LNCaP clone FGC (cell line): Measurements from ENCODE around the gene PKD1L1.
"Not testable (repeated sequence)": the region's sequence is repeated elsewhere in the genome, so short reads cannot be mapped to it uniquely, and the experiment has no call there.

Experiments
- DNase-seq: peaks from one replicate; pipeline ENCODE4 v3.0.0-alpha.2; 2011; ENCODE audit warnings: low read depth
- H3K4me3 ChIP-seq: 2 replicates; pipeline ENCODE4 v1.5.1; 2011; ENCODE audit warnings: mild to moderate bottlenecking, low read depth, low read length, control low read depth
- CTCF ChIP-seq: IDR thresholded peaks from 2 replicates; pipeline ENCODE4 v1.5.1; 2012; ENCODE audit warnings: mild to moderate bottlenecking; ENCODE audit not compliant: control insufficient read depth, insufficient read depth; ENCODE audit errors: extremely low read depth

PKD1L1 gene

DNA sequence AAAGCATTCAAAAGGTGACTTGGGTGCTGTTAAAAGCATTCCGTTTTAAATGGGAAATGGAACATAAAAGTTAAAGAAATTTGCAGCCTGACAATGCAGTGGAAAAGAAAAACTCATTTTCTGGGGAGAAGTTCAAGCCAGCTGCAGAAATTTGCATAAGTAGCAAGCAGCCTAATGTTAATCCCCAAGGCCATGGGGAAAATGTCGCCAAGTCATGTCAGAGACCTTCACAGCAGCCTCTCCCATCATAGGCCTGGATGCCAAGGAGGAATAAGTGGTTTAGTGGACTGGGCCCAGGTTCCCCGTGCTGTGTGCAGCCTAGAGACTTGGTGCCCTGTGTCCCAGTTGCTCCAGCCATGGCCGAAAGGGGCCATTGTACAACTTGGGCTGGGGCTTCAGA lies 154.2 kb downstream of the PKD1L1 start:
- TF ChIP-seq CTCF, result no peak
- no peak for DNase-seq
- H3K4me3 ChIP-seq, result no peak overlapping the region

DNA sequence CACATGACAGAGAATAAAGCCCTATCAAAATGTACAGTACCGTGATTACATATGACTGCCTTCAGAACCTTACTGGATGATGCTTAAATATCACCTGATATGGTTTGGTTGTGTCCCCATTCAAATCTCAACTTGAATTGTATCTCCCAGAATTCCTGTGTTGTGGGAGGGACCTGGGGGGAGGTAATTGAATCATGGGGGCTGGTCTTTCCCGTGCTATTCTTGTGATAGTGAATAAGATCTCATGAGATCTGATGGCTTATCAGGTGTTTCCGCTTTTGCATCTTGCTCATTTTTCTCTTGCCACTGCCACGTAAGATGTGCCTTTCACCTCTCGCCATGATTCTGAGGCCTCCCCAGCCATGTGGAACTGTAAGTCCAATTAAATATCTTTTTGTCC lies 155.1 kb downstream of the PKD1L1 start:
- not testable (repeated sequence) for DNase-seq, H3K4me3 ChIP-seq

GRCh38 chr7:47792521-47793121 lies 155.6 kb downstream of the PKD1L1 start:
- H3K4me3 ChIP-seq, result no peak overlapping the region
- peak; percentile 68 for TF ChIP-seq CTCF
- no peak for DNase-seq

- no peak for DNase-seq
- TF ChIP-seq CTCF, result no peak
- no peak overlapping the region for H3K4me3 ChIP-seq
These were observed 156.6 kb downstream of the PKD1L1 start for GRCh38 chr7:47791682-47792081.

DNA sequence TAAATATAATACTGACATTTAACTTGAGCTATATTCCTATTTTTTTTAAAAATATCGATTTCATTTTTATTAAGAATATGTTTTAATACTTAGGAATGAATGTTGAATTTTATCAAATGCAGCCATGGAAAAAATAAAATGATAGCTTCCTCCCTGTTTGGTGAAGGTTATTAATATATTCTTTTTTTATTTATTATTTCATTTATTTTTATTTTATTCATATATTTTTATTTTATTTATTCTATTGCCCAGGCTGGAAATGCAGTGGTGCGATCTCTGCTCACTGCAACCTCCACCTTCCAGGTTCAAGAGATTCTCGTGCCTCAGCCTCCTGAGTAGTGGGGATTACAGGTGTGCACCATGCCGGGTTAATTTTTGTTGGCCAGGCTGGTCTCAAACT lies 160.2 kb downstream of the PKD1L1 start:
- H3K4me3 ChIP-seq, result no peak overlapping the region
- no peak for TF ChIP-seq CTCF
- no peak for DNase-seq

DNA sequence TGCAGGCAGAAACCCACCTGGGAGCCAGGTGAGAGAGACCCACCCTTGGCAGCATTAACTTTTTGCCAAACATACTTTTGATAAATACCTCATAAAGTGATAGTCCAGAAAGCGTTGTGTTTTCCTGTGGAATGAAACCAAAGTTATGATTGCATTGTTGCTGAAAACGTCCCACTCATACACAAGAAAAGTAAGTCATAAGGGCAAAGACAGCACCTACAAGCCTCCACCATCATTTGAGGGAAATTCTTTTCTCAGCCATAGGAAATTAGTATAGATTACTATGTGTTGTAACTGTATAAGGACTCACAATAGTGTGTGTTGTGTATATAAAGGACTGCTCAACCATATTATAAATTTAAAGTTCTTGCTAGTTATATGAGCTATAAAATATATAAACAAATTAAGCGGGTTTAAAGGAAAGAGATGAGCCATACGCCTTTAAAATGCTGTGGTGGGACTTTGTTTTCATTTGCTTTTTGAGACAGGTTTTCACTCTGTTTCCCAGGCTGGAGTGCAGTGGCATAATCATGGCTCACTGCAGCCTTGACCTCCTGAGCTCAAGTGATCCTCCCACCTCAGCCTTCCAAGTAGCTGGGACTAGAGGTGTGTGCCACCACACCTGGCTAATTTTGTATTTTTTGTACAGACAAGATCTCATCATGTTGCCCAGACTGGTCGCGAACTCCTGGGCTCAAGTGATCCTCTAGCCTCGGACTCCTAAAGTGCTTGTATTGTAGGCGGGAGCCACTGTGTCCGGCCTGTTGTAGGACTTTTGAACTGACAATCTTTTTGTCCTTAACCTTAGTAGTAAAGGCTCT lies 160.8 kb downstream of the PKD1L1 start:
- no peak for TF ChIP-seq CTCF
- no peak overlapping the region for H3K4me3 ChIP-seq
- no peak for DNase-seq

DNA sequence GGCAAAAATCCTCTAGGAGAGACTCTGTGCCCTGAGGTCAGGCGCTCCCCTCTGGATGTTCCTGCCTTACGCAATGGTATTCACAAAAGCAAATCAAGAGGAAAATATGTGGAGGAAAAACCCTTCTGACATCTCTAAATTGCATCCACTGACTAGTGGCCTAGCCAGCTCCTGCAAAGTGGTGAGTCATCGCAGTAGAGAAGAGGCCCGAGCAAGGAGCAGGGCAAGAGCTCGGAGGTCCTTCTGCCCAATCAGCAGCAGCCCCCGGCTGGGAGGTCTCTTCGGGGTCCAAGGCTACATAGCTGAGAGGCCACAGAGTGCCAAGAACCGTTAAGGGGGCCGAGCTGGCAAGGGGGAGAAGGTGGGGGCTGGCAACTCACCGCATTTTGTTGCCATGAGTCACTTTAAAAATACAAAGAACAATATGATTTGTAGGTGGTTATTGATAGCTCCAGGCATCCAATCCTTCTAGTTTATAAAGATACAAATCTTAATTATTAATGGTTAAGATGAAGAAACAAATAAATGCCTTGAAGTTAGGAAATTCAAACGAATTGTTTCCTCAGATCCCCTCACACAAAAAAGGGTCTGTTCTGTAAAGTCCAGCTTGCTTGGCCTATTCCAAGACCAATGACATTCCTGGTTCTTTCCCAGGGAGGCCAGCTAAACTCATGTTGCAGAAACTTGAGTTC lies 161.6 kb downstream of the PKD1L1 start:
- DNase-seq, result no peak
- no peak overlapping the region for H3K4me3 ChIP-seq
- TF ChIP-seq CTCF, result no peak
